Bronchial epithelial cell (primary cell): ENCODE data around the gene LONP1. TPM values are rescaled to one million over a fixed set of nuclear protein-coding genes. Genes with fewer than 3 reads are reported as not detected.

Source experiments
- DNase-seq: peaks from one replicate; pipeline ENCODE4 v3.0.0-alpha.2; 2010; ENCODE audit warnings: low read depth
- FAIRE-seq: peaks from 2 replicates; lab custom pipeline; 2011; peaks lifted over from hg19 to GRCh38; lab: Jason Lieb, UNC
- H3K27me3 ChIP-seq: 2 replicates; pipeline ENCODE4 v1.5.1; 2011; ENCODE audit warnings: low read length; ENCODE audit not compliant: control insufficient read depth, insufficient read depth
- H3K36me3 ChIP-seq: 2 replicates; pipeline ENCODE4 v1.5.1; 2011; ENCODE audit warnings: low read length; ENCODE audit not compliant: control insufficient read depth, insufficient read depth
- H3K4me3 ChIP-seq: 2 replicates; pipeline ENCODE4 v1.5.1; 2011; ENCODE audit warnings: mild to moderate bottlenecking, low read depth, low read length, control low read depth
- CTCF ChIP-seq: IDR thresholded peaks from 2 replicates; pipeline ENCODE4 v1.5.1; 2011; ENCODE audit warnings: mild to moderate bottlenecking, moderate library complexity, low read length, control low read depth, inconsistent platforms; ENCODE audit not compliant: insufficient read depth, severe bottlenecking
- total RNA-seq: library from RNA; depleted of rRNA; stranded (reverse); fragments of >200 nt; gene quantifications from 2 replicates; pipeline ENCODE4 v1.2.1, GENCODE V29; 2014

Gene LONP1
- total RNA-seq, 1 donor from 2014 or later, result 220 TPM

GRCh38 chr19:5698635-5699422 lies 21.1 kb downstream of the LONP1 start:
- FAIRE-seq (no peak), DNase-seq (no peak)
- H3K27me3 ChIP-seq, result no peaks in the 10 kb centered on the region
- no peak for TF ChIP-seq CTCF
- no peak overlapping the region for H3K4me3 ChIP-seq
- H3K36me3 ChIP-seq, result peaks cover 39% of the 10 kb centered on the region

- Histone ChIP-seq H3K27me3 (no peaks in the 10 kb centered on the region), H3K4me3 (no peak overlapping the region), H3K36me3 (peaks cover 38% of the 10 kb centered on the region)
- no peak for TF ChIP-seq CTCF
- no peak for FAIRE-seq
- DNase-seq, result no peak
Measured at GRCh38 chr19:5697890-5698634, 21.9 kb downstream of the LONP1 start.

- TF ChIP-seq CTCF, result no peak
- Histone ChIP-seq H3K36me3 (peaks cover 46% of the 10 kb centered on the region), H3K27me3 (no peaks in the 10 kb centered on the region), H3K4me3 (no peak overlapping the region)
- DNase-seq, result no peak
- FAIRE-seq, result no peak
Measured at GRCh38 chr19:5697022-5697889, 22.7 kb downstream of the LONP1 start.

- no peak for TF ChIP-seq CTCF
- no peak for FAIRE-seq
- no peaks in the 10 kb centered on the region for H3K27me3 ChIP-seq
- H3K4me3 ChIP-seq, result no peak overlapping the region
- H3K36me3 ChIP-seq, result peaks cover 53% of the 10 kb centered on the region
- no peak for DNase-seq
Measured at GRCh38 chr19:5696196-5697021, 23.5 kb downstream of the LONP1 start.

GRCh38 chr19:5695649-5696195 lies 24.2 kb downstream of the LONP1 start:
- Histone ChIP-seq H3K36me3 (peaks cover 55% of the 10 kb centered on the region), H3K4me3 (no peak overlapping the region), H3K27me3 (no peaks in the 10 kb centered on the region)
- DNase-seq, result no peak
- no peak for FAIRE-seq
- TF ChIP-seq CTCF, result no peak
